RWPE2 (cell line): ENCODE data around the gene CDKN1A.

Experiments
- ATAC-seq: fragments of 200-7000 bp; cut with Tn5 transposase; 3 replicates; pipeline ENCODE4 v1.9.1; 2021; ENCODE audit warnings: low read depth
- DNase-seq: peaks from one replicate; pipeline ENCODE4 v3.0.0-alpha.2; 2020; ENCODE audit warnings: low spot score
- H3K27ac ChIP-seq: fragments of 450-650 bp; 2 replicates; pipeline ENCODE4 v1.5.1; 2017; ENCODE audit warnings: mild to moderate bottlenecking; ENCODE audit not compliant: poor library complexity, severe bottlenecking
- H3K27me3 ChIP-seq: fragments of 250-450 bp; sonication (Bioruptor Pico); 2 replicates; pipeline ENCODE4 v1.5.1; 2021; ENCODE audit warnings: mild to moderate bottlenecking, moderate library complexity; ENCODE audit not compliant: insufficient read depth, poor library complexity, severe bottlenecking
- H3K36me3 ChIP-seq: fragments of 250-450 bp; sonication (Bioruptor Pico); 2 replicates; pipeline ENCODE4 v1.5.1; 2020; ENCODE audit warnings: low read depth, mild to moderate bottlenecking, moderate library complexity
- H3K4me1 ChIP-seq: fragments of 250-450 bp; sonication (Bioruptor Pico); 2 replicates; pipeline ENCODE4 v1.5.1; 2021; ENCODE audit warnings: mild to moderate bottlenecking, moderate library complexity; ENCODE audit not compliant: insufficient read depth, poor library complexity, severe bottlenecking
- H3K4me3 ChIP-seq: fragments of 250-450 bp; sonication (Bioruptor Pico); 2 replicates; pipeline ENCODE4 v1.5.1; 2021; ENCODE audit warnings: mild to moderate bottlenecking, moderate library complexity; ENCODE audit not compliant: severe bottlenecking
- H3K9me3 ChIP-seq: fragments of 250-450 bp; sonication (Bioruptor Pico); 2 replicates; pipeline ENCODE4 v1.5.1; 2021; ENCODE audit warnings: mild to moderate bottlenecking, moderate library complexity; ENCODE audit not compliant: severe bottlenecking
- CTCF ChIP-seq: fragments of 450-650 bp; IDR thresholded peaks from one replicate; pipeline ENCODE4 v1.5.1; 2017; ENCODE audit warnings: mild to moderate bottlenecking, moderate library complexity; ENCODE audit not compliant: poor library complexity, severe bottlenecking

The CDKN1A gene

DNA sequence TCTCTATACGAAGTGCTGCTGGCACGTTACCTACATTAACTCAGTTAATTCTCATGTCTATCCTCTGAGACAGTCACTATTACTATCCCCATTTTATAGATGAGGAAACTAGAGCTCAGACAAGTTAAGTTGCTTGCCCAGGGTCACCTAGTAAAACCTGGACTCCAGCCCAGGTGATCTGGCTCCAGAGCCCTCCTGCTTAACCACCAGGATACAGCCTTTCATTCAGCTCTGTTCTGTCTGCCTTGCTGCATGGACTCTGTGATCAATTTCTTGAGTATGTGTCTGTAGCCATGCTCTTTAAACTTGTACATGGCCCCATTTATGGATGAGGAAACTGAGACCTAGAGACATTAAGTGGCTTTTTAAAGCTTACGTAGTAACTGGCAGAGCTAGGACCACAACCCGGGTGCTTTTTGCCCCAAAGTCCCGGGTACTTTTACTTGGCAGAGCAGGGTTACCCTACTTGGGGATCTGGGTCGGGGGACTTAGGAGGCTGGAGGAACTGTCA lies 4.7 kb downstream of the CDKN1A start:
- DNase-seq (no peak), ATAC-seq (no peak)
- TF ChIP-seq CTCF, result no peak
- H3K27ac ChIP-seq, result peak overlapping the region; percentile 95
- H3K9me3 ChIP-seq, result no peaks in the 10 kb centered on the region
- H3K36me3 ChIP-seq, result peaks cover 75% of the 10 kb centered on the region
- no peak overlapping the region for H3K4me3 ChIP-seq
- no peaks in the 10 kb centered on the region for H3K27me3 ChIP-seq
- H3K4me1 ChIP-seq, result peaks cover 20% of the 10 kb centered on the region

GRCh38 chr6:36683656-36684446 lies 5.3 kb downstream of the CDKN1A start:
- no peak for TF ChIP-seq CTCF
- no peaks in the 10 kb centered on the region for H3K27me3 ChIP-seq
- DNase-seq, result no peak
- no peaks in the 10 kb centered on the region for H3K9me3 ChIP-seq
- peaks cover 19% of the 10 kb centered on the region for H3K4me1 ChIP-seq
- peak overlapping the region; percentile 95 for H3K27ac ChIP-seq
- no peak for ATAC-seq
- no peak overlapping the region for H3K4me3 ChIP-seq
- peaks cover 73% of the 10 kb centered on the region for H3K36me3 ChIP-seq

- TF ChIP-seq CTCF, result no peak
- Histone ChIP-seq H3K27ac (peak overlapping the region; percentile 95), H3K9me3 (no peaks in the 10 kb centered on the region), H3K27me3 (no peaks in the 10 kb centered on the region), H3K4me1 (peaks cover 19% of the 10 kb centered on the region), H3K4me3 (no peak overlapping the region), H3K36me3 (peaks cover 67% of the 10 kb centered on the region)
- ATAC-seq (no peak), DNase-seq (no peak)
These were observed 5.9 kb downstream of the CDKN1A start for GRCh38 chr6:36684447-36684812.

GRCh38 chr6:36685166-36685924 lies 6.8 kb downstream of the CDKN1A start:
- no peak for ATAC-seq
- peaks cover 66% of the 10 kb centered on the region for H3K36me3 ChIP-seq
- no peak for TF ChIP-seq CTCF

More at GRCh38 chr6:36685166-36685924, 6.8 kb downstream of the CDKN1A start:
- no peak for DNase-seq
- no peak overlapping the region for H3K4me3 ChIP-seq
- H3K9me3 ChIP-seq, result no peaks in the 10 kb centered on the region
- no peaks in the 10 kb centered on the region for H3K27me3 ChIP-seq
- peak overlapping the region; percentile 95 for H3K27ac ChIP-seq
- peaks cover 19% of the 10 kb centered on the region for H3K4me1 ChIP-seq
